Chondrocyte (in vitro differentiated cells): ENCODE results near the gene CABP2. TPM values are rescaled to one million over a fixed set of nuclear protein-coding genes. Genes with fewer than 3 reads are reported as not detected.
"Not testable (repeated sequence)": the region's sequence is repeated elsewhere in the genome, so short reads cannot be mapped to it uniquely, and the experiment has no call there.

ENCODE experiments used
- DNase-seq: peaks from one replicate; pipeline ENCODE4 v3.0.0; 2021; ENCODE audit warnings: mixed read lengths, low spot score
- H3K27ac Mint-ChIP-seq: one replicate; pipeline ENCODE4 v1.8.0; 2021; ENCODE audit warnings: mild to moderate bottlenecking, moderate library complexity, mixed read lengths; ENCODE audit not compliant: unreplicated experiment
- H3K27me3 Mint-ChIP-seq: 2 replicates; pipeline ENCODE4 v1.8.0; 2021; ENCODE audit warnings: low read depth, mixed read lengths
- H3K36me3 Mint-ChIP-seq: 2 replicates; pipeline ENCODE4 v1.8.0; 2021; ENCODE audit warnings: low read depth, mixed read lengths
- H3K4me1 Mint-ChIP-seq: 2 replicates; pipeline ENCODE4 v1.8.0; 2021; ENCODE audit warnings: low read depth, mild to moderate bottlenecking, mixed read lengths
- H3K4me3 Mint-ChIP-seq: one replicate; pipeline ENCODE4 v1.8.0; 2021; ENCODE audit warnings: mild to moderate bottlenecking, moderate library complexity, mixed read lengths; ENCODE audit not compliant: unreplicated experiment
- H3K9me3 Mint-ChIP-seq: 2 replicates; pipeline ENCODE4 v1.8.0; 2021; ENCODE audit warnings: low read depth, mixed read lengths
- CTCF ChIP-seq: fragments of 200-600 bp; sonication (generic); IDR thresholded peaks from 2 replicates; pipeline ENCODE4 v1.5.0; 2021; ENCODE audit warnings: antibody characterized with exemption, mild to moderate bottlenecking, moderate library complexity
- total RNA-seq: library from RNA; stranded (reverse); gene quantifications from 3 replicates; pipeline ENCODE4 v1.2.1, GENCODE V29; 2021

CABP2 gene
- total RNA-seq, 1 donor from 2014 or later: not detected

GRCh38 chr11:67562963-67563704 is 39.9 kb upstream of the CABP2 start:
- no peak for DNase-seq
- Mint-ChIP-seq H3K36me3 (no peaks in the 10 kb centered on the region), H3K4me1 (peaks cover 41% of the 10 kb centered on the region), H3K9me3 (no peaks in the 10 kb centered on the region), H3K27me3 (no peaks in the 10 kb centered on the region), H3K27ac (peak overlapping the region; percentile 94), H3K4me3 (peak overlapping the region; percentile 17)
- TF ChIP-seq CTCF: no peak

DNA sequence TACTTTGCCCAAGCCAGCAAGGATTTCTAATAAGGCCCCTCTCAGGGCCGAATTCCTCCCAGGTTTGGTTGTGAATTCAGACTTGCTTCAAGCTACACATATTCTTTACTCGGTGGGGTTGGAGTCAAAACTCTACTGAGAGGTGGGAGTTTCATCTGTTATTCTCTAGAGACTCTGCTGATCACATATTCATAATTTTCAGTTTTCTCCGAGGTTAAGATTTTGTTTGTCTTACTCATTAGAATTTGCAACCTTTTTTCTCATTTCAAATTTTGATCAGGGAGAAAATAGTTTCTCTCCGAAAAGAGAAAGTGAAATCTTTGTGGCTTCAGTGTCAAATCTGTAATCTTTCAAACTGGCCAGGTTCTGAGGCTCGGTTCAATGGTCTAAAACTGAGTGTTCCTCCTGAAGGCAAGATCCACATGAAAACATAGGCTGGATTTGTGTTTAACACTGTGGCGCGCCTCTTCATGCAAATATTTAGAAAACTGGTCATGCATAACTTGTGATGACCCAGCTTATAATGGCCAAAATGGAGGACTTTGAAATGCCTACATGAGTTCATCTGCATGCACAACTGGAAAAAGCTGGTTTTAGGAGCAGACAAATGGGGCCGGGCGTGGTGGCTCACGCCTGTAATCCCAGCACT is 38.8 kb upstream of the CABP2 start:
- Mint-ChIP-seq H3K4me3 (no peak overlapping the region), H3K27ac (peak overlapping the region; percentile 94), H3K36me3 (no peaks in the 10 kb centered on the region), H3K9me3 (no peaks in the 10 kb centered on the region), H3K27me3 (no peaks in the 10 kb centered on the region), H3K4me1 (peaks cover 45% of the 10 kb centered on the region)
- no peak for DNase-seq
- TF ChIP-seq CTCF: no peak

DNA sequence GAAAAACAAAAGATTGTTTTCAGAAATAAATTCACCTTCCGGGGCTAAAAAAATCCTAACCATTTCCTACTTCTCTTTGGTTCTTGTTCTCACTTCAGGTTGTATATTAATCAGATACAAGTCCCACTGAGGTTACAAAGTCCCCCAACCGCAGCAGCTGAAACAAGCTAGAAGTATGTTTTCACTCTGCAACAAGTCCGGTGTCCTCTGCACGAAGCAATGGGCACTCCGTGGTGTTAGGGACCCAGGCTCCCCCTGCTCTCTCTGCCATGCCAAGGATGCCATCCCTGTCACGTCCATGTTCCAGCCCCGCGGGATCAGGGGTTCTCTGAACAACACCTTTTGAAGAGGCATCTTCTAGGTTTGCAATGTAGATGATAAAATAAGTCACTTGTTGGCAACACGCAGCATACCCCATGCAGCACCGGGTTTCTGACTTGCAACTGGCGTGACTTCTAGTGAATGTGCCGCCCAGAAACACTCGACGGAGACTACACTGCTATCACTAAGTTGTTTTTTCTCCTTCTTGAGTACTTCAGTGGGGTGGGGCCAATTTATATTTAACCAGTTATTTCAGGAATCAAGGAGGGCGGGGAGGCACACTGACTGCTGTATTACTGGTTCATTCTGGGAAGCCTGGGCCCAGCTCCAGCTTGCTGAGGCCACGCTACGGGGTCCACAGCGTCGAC is 35.0 kb upstream of the CABP2 start:
- peak overlapping the region; percentile 86 for H3K27ac Mint-ChIP-seq
- H3K9me3 Mint-ChIP-seq: no peaks in the 10 kb centered on the region
- H3K4me3 Mint-ChIP-seq: peak overlapping the region; percentile 36
- H3K4me1 Mint-ChIP-seq: peaks cover 34% of the 10 kb centered on the region
- DNase-seq: no peak
- no peaks in the 10 kb centered on the region for H3K27me3 Mint-ChIP-seq
- H3K36me3 Mint-ChIP-seq: no peaks in the 10 kb centered on the region
- no peak for TF ChIP-seq CTCF

GRCh38 chr11:67556244-67556643 is 33.0 kb upstream of the CABP2 start:
- peaks cover 21% of the 10 kb centered on the region for H3K4me1 Mint-ChIP-seq
- H3K27ac Mint-ChIP-seq: no peak overlapping the region
- no peak for TF ChIP-seq CTCF
- no peak for DNase-seq
- no peak overlapping the region for H3K4me3 Mint-ChIP-seq
- H3K27me3 Mint-ChIP-seq: no peaks in the 10 kb centered on the region
- H3K36me3 Mint-ChIP-seq: peaks cover 1% of the 10 kb centered on the region
- no peaks in the 10 kb centered on the region for H3K9me3 Mint-ChIP-seq

DNA sequence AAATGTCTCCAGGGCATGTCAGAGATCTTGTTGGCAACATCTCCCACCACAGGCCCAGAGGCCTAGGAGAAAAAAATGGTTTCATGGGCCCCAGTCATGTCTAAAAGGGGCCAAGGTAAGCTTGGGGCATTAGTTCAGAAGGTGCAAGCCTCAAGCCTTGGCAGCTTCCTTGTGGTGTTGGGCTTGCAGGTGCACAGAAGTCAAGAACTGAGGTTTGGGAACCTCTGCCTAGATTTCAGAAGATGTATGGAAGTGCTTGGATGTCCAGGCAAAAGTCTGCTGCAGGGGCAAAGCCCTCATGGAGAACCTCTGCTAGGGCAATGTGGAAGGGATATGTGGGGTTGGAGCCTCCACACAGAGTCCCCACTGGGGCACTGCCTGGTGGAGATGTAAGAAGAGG is 28.5 kb upstream of the CABP2 start:
- H3K9me3 Mint-ChIP-seq, H3K36me3 Mint-ChIP-seq, H3K4me1 Mint-ChIP-seq, H3K27me3 Mint-ChIP-seq, H3K4me3 Mint-ChIP-seq, DNase-seq, H3K27ac Mint-ChIP-seq: not testable (repeated sequence)
